ENCODE data around the gene GAA. TPM values are rescaled to one million over a fixed set of nuclear protein-coding genes. Genes with fewer than 3 reads are reported as not detected.

GAA gene
- total and polyA plus RNA-seq, 2 of the 8 experiments (the other 6 are each of a cell fraction or from before 2014, with no cell fraction given), result 14.8 to 30.0 TPM

DNA sequence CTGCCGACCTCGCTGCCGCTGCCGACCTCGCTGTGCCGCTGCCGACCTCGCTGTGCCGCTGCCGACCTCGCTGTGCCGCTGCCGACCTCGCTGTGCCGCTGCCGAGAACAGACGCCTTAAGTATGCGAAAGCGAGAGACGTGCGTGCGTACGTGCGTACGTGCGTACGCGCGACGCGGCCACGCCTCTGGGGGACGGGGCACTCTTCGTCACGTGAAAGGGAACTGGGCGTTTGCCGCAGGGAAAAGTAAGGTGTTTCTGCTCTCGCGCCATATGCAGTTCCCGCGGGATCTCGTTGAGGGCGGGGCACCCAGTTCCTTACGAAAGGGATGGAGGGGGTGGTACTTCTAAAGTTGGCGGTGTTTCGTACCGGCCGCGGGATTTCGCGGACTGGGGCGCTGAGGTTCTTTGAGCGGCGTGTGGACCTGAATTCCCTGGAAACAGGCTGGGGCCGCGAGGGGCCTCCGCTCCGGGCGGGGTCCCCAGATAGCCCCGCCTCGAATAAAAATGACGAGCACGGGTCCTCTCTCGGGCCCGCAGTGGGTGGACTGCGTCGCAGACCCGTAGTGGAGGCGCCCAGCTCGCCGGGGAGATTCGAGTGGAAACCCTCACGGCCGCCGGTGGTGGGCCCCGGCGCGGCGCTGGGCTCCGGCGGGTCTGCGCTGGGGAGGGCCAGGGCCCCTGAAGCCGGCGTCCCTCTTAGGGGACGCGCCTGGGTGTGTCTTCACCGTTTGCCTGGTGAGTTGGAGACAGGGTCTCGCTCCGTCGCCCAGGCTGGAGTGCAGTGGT lies 45.8 kb downstream of the GAA start, which contains the start of gene EIF4A3 (continued):
- TF ChIP-seq NRF1 (IDR thresholded peaks at IDR 0.05; ENCODE audit: low read depth, low read length), result 0 out of 2 replicates have a peak, but pooled peaks have one; percentile 8
- TF ChIP-seq, protein P1, sequence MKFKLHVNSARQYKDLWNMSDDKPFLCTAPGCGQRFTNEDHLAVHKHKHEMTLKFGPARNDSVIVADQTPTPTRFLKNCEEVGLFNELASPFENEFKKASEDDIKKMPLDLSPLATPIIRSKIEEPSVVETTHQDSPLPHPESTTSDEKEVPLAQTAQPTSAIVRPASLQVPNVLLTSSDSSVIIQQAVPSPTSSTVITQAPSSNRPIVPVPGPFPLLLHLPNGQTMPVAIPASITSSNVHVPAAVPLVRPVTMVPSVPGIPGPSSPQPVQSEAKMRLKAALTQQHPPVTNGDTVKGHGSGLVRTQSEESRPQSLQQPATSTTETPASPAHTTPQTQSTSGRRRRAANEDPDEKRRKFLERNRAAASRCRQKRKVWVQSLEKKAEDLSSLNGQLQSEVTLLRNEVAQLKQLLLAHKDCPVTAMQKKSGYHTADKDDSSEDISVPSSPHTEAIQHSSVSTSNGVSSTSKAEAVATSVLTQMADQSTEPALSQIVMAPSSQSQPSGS (IDR thresholded peaks at IDR 0.05; ENCODE audit: low read length), result no peak
- TF ChIP-seq BACH1 (IDR thresholded peaks at IDR 0.05; ENCODE audit: low read length), result no peak
- TF ChIP-seq, protein P2, sequence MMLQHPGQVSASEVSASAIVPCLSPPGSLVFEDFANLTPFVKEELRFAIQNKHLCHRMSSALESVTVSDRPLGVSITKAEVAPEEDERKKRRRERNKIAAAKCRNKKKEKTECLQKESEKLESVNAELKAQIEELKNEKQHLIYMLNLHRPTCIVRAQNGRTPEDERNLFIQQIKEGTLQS (IDR thresholded peaks at IDR 0.05; ENCODE audit: insufficient read depth, low read depth, low read length), result no peak
